AG04450 (cell line): ENCODE data around the gene ZCCHC2. TPM values are rescaled to one million over a fixed set of nuclear protein-coding genes. Genes with fewer than 3 reads are reported as not detected.
A peak's percentile ranks its signal among the peaks of the same experiment; 100 is the strongest.

ENCODE experiments used
- CTCF ChIA-PET: fragments of 300-600, 350-600 bp; formaldehyde crosslinking; extraction: SDS; loops from one replicate; lab custom pipeline; 2022; ENCODE audit warnings: antibody characterized with exemption, inconsistent platforms; lab: Charles Lee
- POLR2A ChIA-PET: fragments of 350-600 bp; formaldehyde crosslinking; extraction: SDS; loops from one replicate; lab custom pipeline; 2021; ENCODE audit warnings: antibody characterized with exemption, inconsistent platforms; lab: Yijun Ruan, JAX
- DNase-seq: peaks from one replicate; pipeline ENCODE4 v3.0.0-alpha.2; 2011; ENCODE audit warnings: low read depth, low spot score
- H3K27ac ChIP-seq: one replicate; pipeline ENCODE4 v1.5.1; 2012; ENCODE audit warnings: low read depth, low read length, control low read depth
- H3K27me3 ChIP-seq: one replicate; pipeline ENCODE4 v1.6.0; 2012; ENCODE audit warnings: low read length; ENCODE audit not compliant: control insufficient read depth, insufficient read depth
- H3K4me3 ChIP-seq: 2 replicates; pipeline ENCODE4 v1.5.1; 2011; ENCODE audit warnings: mild to moderate bottlenecking, low read depth, low read length, control low read depth
- H3K9me3 ChIP-seq: 2 replicates; pipeline ENCODE4 v1.5.1; 2012; ENCODE audit warnings: low read length; ENCODE audit not compliant: control insufficient read depth, insufficient read depth
- polyA minus RNA-seq: library from RNA; depleted of rRNA, polyadenylated mRNA; stranded (reverse); fragments of >200 nt; gene quantifications from 2 replicates; pipeline ENCODE4 v1.2.3, GENCODE V29; 2011; rRNA and poly(A)+ RNA removed
- polyA plus RNA-seq: library from polyadenylated mRNA; depleted of rRNA; stranded (reverse); fragments of >200 nt; gene quantifications from 2 replicates; pipeline ENCODE4 v1.2.3, GENCODE V29; 2011; rRNA removed
- TF ChIP-seq, protein P1 (sequence below): IDR thresholded peaks from 2 replicates; pipeline ENCODE4 v1.5.1; 2011; ENCODE audit warnings: low read depth, low read length, control low read depth, inconsistent platforms

Gene ZCCHC2
- polyA plus RNA-seq = 4.9 and 5.8 TPM in 2 replicates
- 11.7 and 14.3 TPM in 2 replicates for polyA minus RNA-seq

GRCh38 chr18:62522504-62523254 is at the start of gene ZCCHC2:
ZCCHC2 (plus strand) TSS chr18:62523025; CDS start chr18:62523425, 400 bp downstream.
- ChIA-PET CTCF (interaction anchor here (1.0 to 2.5 kb wide), 5 partner anchors 56 to 460 kb away, joined by 3 to 14 read pairs (median 7); no protein-coding TSS in a partner anchor), POLR2A (interaction anchor here (1.5 kb wide), 1 partner anchor 55 kb away, joined by 9 read pairs; no protein-coding TSS in a partner anchor)
- H3K27ac ChIP-seq = peak within 1 kb of the TSS; percentile 91
- peak within 1 kb of the TSS; percentile 78 for H3K4me3 ChIP-seq
- no peaks in the 10 kb centered on the region for H3K9me3 ChIP-seq
- TF ChIP-seq, protein P1, sequence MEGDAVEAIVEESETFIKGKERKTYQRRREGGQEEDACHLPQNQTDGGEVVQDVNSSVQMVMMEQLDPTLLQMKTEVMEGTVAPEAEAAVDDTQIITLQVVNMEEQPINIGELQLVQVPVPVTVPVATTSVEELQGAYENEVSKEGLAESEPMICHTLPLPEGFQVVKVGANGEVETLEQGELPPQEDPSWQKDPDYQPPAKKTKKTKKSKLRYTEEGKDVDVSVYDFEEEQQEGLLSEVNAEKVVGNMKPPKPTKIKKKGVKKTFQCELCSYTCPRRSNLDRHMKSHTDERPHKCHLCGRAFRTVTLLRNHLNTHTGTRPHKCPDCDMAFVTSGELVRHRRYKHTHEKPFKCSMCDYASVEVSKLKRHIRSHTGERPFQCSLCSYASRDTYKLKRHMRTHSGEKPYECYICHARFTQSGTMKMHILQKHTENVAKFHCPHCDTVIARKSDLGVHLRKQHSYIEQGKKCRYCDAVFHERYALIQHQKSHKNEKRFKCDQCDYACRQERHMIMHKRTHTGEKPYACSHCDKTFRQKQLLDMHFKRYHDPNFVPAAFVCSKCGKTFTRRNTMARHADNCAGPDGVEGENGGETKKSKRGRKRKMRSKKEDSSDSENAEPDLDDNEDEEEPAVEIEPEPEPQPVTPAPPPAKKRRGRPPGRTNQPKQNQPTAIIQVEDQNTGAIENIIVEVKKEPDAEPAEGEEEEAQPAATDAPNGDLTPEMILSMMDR = no peak
- peaks cover 2% of the 10 kb centered on the region for H3K27me3 ChIP-seq
- peak; percentile 94 for DNase-seq

DNA sequence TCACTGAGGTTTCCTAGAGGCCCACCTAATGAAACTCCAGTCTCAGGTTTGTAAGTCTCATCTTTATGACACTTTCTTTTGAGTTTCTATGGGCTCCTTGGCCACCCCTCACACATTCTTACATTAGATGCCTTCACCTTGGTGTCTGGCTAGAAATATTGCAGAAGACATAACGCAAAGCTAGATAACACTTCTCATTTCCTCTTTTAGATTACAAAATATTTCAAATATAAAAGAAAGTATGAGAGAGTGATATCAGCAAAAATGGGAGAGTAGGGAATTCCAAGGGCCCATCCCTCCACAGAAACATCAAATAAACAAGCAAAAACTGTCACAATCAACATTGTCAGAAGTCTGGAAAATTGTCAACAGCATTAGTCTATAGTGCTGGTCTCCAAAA is 43.3 kb upstream of the ZCCHC2 start:
- TF ChIP-seq, protein P1 = no peak
- Histone ChIP-seq H3K27ac (no peak overlapping the region), H3K9me3 (peaks cover 2% of the 10 kb centered on the region; the same call in 1 of the 2 replicates), H3K4me3 (no peak overlapping the region), H3K27me3 (no peaks in the 10 kb centered on the region)
- POLR2A ChIA-PET = no interaction called here
- no peak for DNase-seq
- CTCF ChIA-PET = no interaction called here

DNA sequence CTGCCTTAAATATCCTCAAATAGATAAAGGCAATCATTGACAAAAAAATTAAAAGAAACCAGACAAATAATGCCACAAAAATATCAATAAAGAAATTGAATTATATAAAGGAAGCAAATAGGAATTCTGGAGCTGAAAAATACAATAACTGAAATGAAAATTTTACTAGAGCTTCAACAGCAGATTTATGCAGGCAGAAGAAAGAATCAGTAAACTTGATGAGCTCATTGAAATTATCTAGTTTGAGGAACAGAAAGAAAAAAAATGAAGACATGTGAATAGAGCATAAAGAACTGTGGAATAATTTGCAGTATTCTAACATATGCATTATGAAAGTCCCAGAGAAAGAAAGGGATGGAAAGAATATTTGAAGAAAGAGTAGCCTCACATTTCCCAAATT is 41.9 kb upstream of the ZCCHC2 start:
- H3K9me3 ChIP-seq = peaks cover 2% of the 10 kb centered on the region; the same call in 1 of the 2 replicates
- ChIA-PET CTCF (interaction anchor here (0.9 kb wide), 1 partner anchor 42 kb away, joined by 3 read pairs; no protein-coding TSS in a partner anchor), POLR2A (no interaction called here)
- H3K27ac ChIP-seq = no peak overlapping the region
- no peak for DNase-seq
- TF ChIP-seq, protein P1 = no peak
- no peak overlapping the region for H3K4me3 ChIP-seq
- no peaks in the 10 kb centered on the region for H3K27me3 ChIP-seq

GRCh38 chr18:62484941-62485340 is 37.9 kb upstream of the ZCCHC2 start:
- no peaks in the 10 kb centered on the region for H3K27me3 ChIP-seq
- POLR2A ChIA-PET = no interaction called here
- H3K9me3 ChIP-seq = peaks cover 2% of the 10 kb centered on the region; the same call in 1 of the 2 replicates
- DNase-seq = no peak
- no peak overlapping the region for H3K27ac ChIP-seq
- TF ChIP-seq, protein P1 = no peak
- no peak overlapping the region for H3K4me3 ChIP-seq
- CTCF ChIA-PET = no interaction called here

GRCh38 chr18:62485684-62486083 is 37.1 kb upstream of the ZCCHC2 start:
- DNase-seq = peak; percentile 18
- Histone ChIP-seq H3K27ac (no peak overlapping the region), H3K4me3 (peak overlapping the region; percentile 1; the same call in 1 of the 2 replicates), H3K9me3 (no peaks in the 10 kb centered on the region), H3K27me3 (no peaks in the 10 kb centered on the region)
- CTCF ChIA-PET = no interaction called here
- POLR2A ChIA-PET = no interaction called here
- TF ChIP-seq, protein P1 = no peak
